Smooth muscle cell (in vitro differentiated cells): Measurements from ENCODE around the gene MLLT3. TPM values are rescaled to one million over a fixed set of nuclear protein-coding genes. Genes with fewer than 3 reads are reported as not detected.

Experiments used
- DNase-seq: peaks from one replicate; lab custom pipeline; 2025; ENCODE audit not compliant: unreplicated experiment; lab: John Stamatoyannopoulos, UW
- H2AFZ ChIP-seq: fragments of 200-600 bp; sonication (generic); 2 replicates; pipeline ENCODE4 v1.6.0; 2016; ENCODE audit warnings: antibody characterized with exemption, low read depth, mild to moderate bottlenecking
- H3F3A ChIP-seq: fragments of 200-600 bp; sonication (generic); 2 replicates; pipeline ENCODE4 v1.6.0; 2017; ENCODE audit warnings: antibody characterized with exemption, low read depth
- H3K27ac ChIP-seq: fragments of 200-600 bp; sonication (generic); 2 replicates; pipeline ENCODE4 v1.5.1; 2016; ENCODE audit warnings: low read depth, mild to moderate bottlenecking
- H3K27me3 ChIP-seq: fragments of 200-600 bp; sonication (generic); 2 replicates; pipeline ENCODE4 v1.6.1; 2016; ENCODE audit warnings: low read depth, mild to moderate bottlenecking
- H3K36me3 ChIP-seq: fragments of 200-600 bp; sonication (generic); 2 replicates; pipeline ENCODE4 v1.5.1; 2016; ENCODE audit warnings: low read depth
- H3K4me1 ChIP-seq: fragments of 200-600 bp; sonication (generic); 2 replicates; pipeline ENCODE4 v1.5.1; 2016; ENCODE audit warnings: low read depth
- H3K4me2 ChIP-seq: fragments of 200-600 bp; sonication (generic); 2 replicates; pipeline ENCODE4 v1.6.0; 2016; ENCODE audit warnings: mild to moderate bottlenecking
- H3K4me3 ChIP-seq: fragments of 200-600 bp; sonication (generic); 2 replicates; pipeline ENCODE4 v1.5.1; 2016; ENCODE audit warnings: mild to moderate bottlenecking
- H3K79me2 ChIP-seq: fragments of 200-600 bp; sonication (generic); 2 replicates; pipeline ENCODE4 v1.6.0; 2016; ENCODE audit warnings: low read depth, mild to moderate bottlenecking
- H3K9ac ChIP-seq: fragments of 200-600 bp; sonication (generic); 2 replicates; pipeline ENCODE4 v1.6.0; 2016; ENCODE audit warnings: low read depth
- H3K9me3 ChIP-seq: fragments of 200-600 bp; sonication (generic); replicated peaks from 2 replicates; pipeline ENCODE4 v1.5.1; 2016; ENCODE audit warnings: low read depth
- H4K20me1 ChIP-seq: fragments of 200-600 bp; sonication (generic); 2 replicates; pipeline ENCODE4 v1.6.0; 2016; ENCODE audit warnings: low read depth
- CTCF ChIP-seq: fragments of 200-600 bp; sonication (generic); IDR thresholded peaks from 2 replicates; pipeline ENCODE4 v1.5.1; 2017; ENCODE audit warnings: borderline replicate concordance, mild to moderate bottlenecking, antibody characterized with exemption; ENCODE audit not compliant: insufficient read depth, poor library complexity, severe bottlenecking
- WGBS: methylation state at CpG from one replicate; pipeline ENCODE4 v1.1.7; 2016; ENCODE audit warnings: low lambda C conversion rate; 5-methylcytosine and 5-hydroxymethylcytosine counted together
- polyA plus RNA-seq: library from polyadenylated mRNA; unstranded; fragments of >200 nt; fragmentation: Nextera tagmentation; extraction: Ambion mirVana; gene quantifications from 2 replicates; pipeline ENCODE4 v1.2.1, GENCODE V29; 2016
- total RNA-seq: library from RNA; depleted of rRNA; stranded (reverse); fragments of >200 nt; gene quantifications from 2 replicates; pipeline ENCODE4 v1.2.3, GENCODE V29; 2014

Gene MLLT3
- total and polyA plus RNA-seq, 2 experiments from 2014 or later, result 21.9 to 29.9 TPM

GRCh38 chr9:20466328-20467008 is 155.8 kb downstream of the MLLT3 start:
- Histone ChIP-seq H3K27me3 (no peaks in the 10 kb centered on the region), H3K4me3 (no peak overlapping the region), H3K9me3 (no peaks in the 10 kb centered on the region), H3K27ac (no peak overlapping the region), H3K4me2 (no peak overlapping the region), H3K36me3 (no peaks in the 10 kb centered on the region), H3K79me2 (peaks cover 93% of the 10 kb centered on the region), H4K20me1 (peaks cover 30% of the 10 kb centered on the region), H3K9ac (no peak overlapping the region), H3F3A (no peaks in the 10 kb centered on the region), H3K4me1 (peaks cover 6% of the 10 kb centered on the region), H2AFZ (no peak overlapping the region)
- WGBS, result 92% methylated on average over 1 of the region's 1 CpG
- no peak for DNase-seq
- TF ChIP-seq CTCF, result no peak

- no peak for DNase-seq
- no peak overlapping the region for H2AFZ ChIP-seq
- H3K4me3 ChIP-seq, result no peak overlapping the region
- peaks cover 27% of the 10 kb centered on the region for H4K20me1 ChIP-seq
- H3K9ac ChIP-seq, result no peak overlapping the region
- H3K36me3 ChIP-seq, result no peaks in the 10 kb centered on the region
- H3K27me3 ChIP-seq, result no peaks in the 10 kb centered on the region
- H3K79me2 ChIP-seq, result peaks cover 93% of the 10 kb centered on the region
- WGBS, result 82% methylated on average over 4 of the region's 4 CpGs
- H3K27ac ChIP-seq, result no peak overlapping the region
- no peak overlapping the region for H3K4me2 ChIP-seq
- no peaks in the 10 kb centered on the region for H3F3A ChIP-seq
- H3K4me1 ChIP-seq, result peaks cover 1% of the 10 kb centered on the region
- no peaks in the 10 kb centered on the region for H3K9me3 ChIP-seq
- TF ChIP-seq CTCF, result no peak
Measured at GRCh38 chr9:20464242-20464641, 158.1 kb downstream of the MLLT3 start.

- Histone ChIP-seq H3K27ac (no peak overlapping the region), H3K9ac (no peak overlapping the region), H3K4me1 (no peaks in the 10 kb centered on the region), H3F3A (no peaks in the 10 kb centered on the region), H3K79me2 (peaks cover 89% of the 10 kb centered on the region), H3K27me3 (no peaks in the 10 kb centered on the region), H3K4me2 (no peak overlapping the region), H2AFZ (no peak overlapping the region), H4K20me1 (peaks cover 23% of the 10 kb centered on the region), H3K4me3 (no peak overlapping the region), H3K9me3 (no peaks in the 10 kb centered on the region), H3K36me3 (no peaks in the 10 kb centered on the region)
- WGBS, result 94% methylated on average over 2 of the region's 2 CpGs
- DNase-seq, result no peak
- TF ChIP-seq CTCF, result no peak
Measured at GRCh38 chr9:20463823-20464222, 158.5 kb downstream of the MLLT3 start.

- H3K4me3 ChIP-seq, result no peak overlapping the region
- no peaks in the 10 kb centered on the region for H3K36me3 ChIP-seq
- no peaks in the 10 kb centered on the region for H3F3A ChIP-seq
- no peak for TF ChIP-seq CTCF
- no peak overlapping the region for H3K4me2 ChIP-seq
- H3K9me3 ChIP-seq, result no peaks in the 10 kb centered on the region
- H4K20me1 ChIP-seq, result peaks cover 23% of the 10 kb centered on the region
- no peaks in the 10 kb centered on the region for H3K4me1 ChIP-seq
- peaks cover 92% of the 10 kb centered on the region for H3K79me2 ChIP-seq
- H3K9ac ChIP-seq, result no peak overlapping the region
- no peak overlapping the region for H2AFZ ChIP-seq
- no peaks in the 10 kb centered on the region for H3K27me3 ChIP-seq
- no peak overlapping the region for H3K27ac ChIP-seq
- DNase-seq, result no peak
- 92% methylated on average over 3 of the region's 3 CpGs for WGBS
Measured at GRCh38 chr9:20462410-20462809, 159.9 kb downstream of the MLLT3 start.
